Transverse colon (tissue), 4 donors: ENCODE data around the gene GNAQ. TPM values are rescaled to one million over a fixed set of nuclear protein-coding genes. Genes with fewer than 3 reads are reported as not detected.
A peak's percentile ranks its signal among the peaks of the same experiment; 100 is the strongest.

ENCODE experiments used
- DNase-seq: peaks from one replicate; pipeline ENCODE4 v3.0.0-alpha.2; 2019
- H3K27ac ChIP-seq, 4 donors: fragments of 200-600 bp; sonication (generic); 2 replicates each; pipeline ENCODE4 v1.5.1; 2016 to 2018; ENCODE audit warnings: inconsistent platforms in 4 of 4
- H3K27me3 ChIP-seq: fragments of 200-600 bp; sonication (generic); 2 replicates; pipeline ENCODE4 v1.5.1; 2017; ENCODE audit warnings: inconsistent platforms
- H3K36me3 ChIP-seq, 4 donors: fragments of 200-600 bp; sonication (generic); 2 replicates each; pipeline ENCODE4 v1.5.1; 2017 to 2019; ENCODE audit warnings: inconsistent platforms in 4 of 4
- H3K4me1 ChIP-seq, 4 donors: fragments of 200-600 bp; sonication (generic); 2 replicates each; pipeline ENCODE4 v1.5.1; 2017 to 2020; ENCODE audit warnings: inconsistent platforms in 4 of 4
- H3K4me3 ChIP-seq, 4 donors: fragments of 200-600 bp; sonication (generic); 1 replicate in 1 of 4; 2 replicates in 3 of 4; pipeline versions ENCODE4 v1.5.1 to v1.6.1; 2017 to 2019; ENCODE audit warnings: inconsistent platforms in 4 of 4
- H3K9me3 ChIP-seq, 2 donors: fragments of 200-600 bp; sonication (generic); 2 replicates each; pipeline ENCODE4 v1.5.1; 2017 to 2019; ENCODE audit warnings: inconsistent platforms in 2 of 2
- EP300 ChIP-seq: sonication (generic); formaldehyde crosslinking; IDR thresholded peaks from one replicate; pipeline ENCODE4 v1.6.1; 2017; ENCODE audit warnings: antibody characterized with exemption, low read depth
- POLR2A ChIP-seq: fragments of 450-650 bp; IDR thresholded peaks from one replicate; pipeline ENCODE4 v1.6.1; 2016; ENCODE audit warnings: antibody characterized with exemption, mild to moderate bottlenecking, moderate library complexity
- POLR2AphosphoS5 ChIP-seq, 3 donors: sonication (generic); formaldehyde crosslinking; IDR thresholded peaks; one replicate each; pipeline ENCODE4 v1.6.1; 2016; ENCODE audit warnings: antibody characterized with exemption in 3 of 3
- WGBS, 2 donors: methylation state at CpG; one replicate each; pipeline ENCODE4 v1.1.5; 2018; ENCODE audit warnings: low coverage in 1 of 2; 5-methylcytosine and 5-hydroxymethylcytosine counted together
- in situ Hi-C, 4 donors: fragments of 200-750 bp; cut with MboI; loops; one replicate each; pipeline versions ENCODE4 v1.15.0 to v1.15.1; 2017; ENCODE audit warnings: low sequenced_read_pairs in 3 of 4, low pct_ligation_motif_present in 1 of 4, low pct_unique_long_range_greater_than_20kb in 1 of 4
- intact Hi-C: fragments of 100-400 bp; cut with DNase I; formaldehyde crosslinking; loops from one replicate; pipeline ENCODE4 v1.15.1; 2023; ENCODE audit warnings: low total_unique reads
- total RNA-seq, 4 donors: library from RNA; depleted of rRNA; stranded (reverse); fragments of >200 nt; gene quantifications; one replicate each; pipeline ENCODE4 v1.1.0, GENCODE V29; 2016
- TF ChIP-seq, protein P1 (sequence below), 5 experiments: fragments of 200-600 bp in 3 of 5; fragments of 450-650 bp in 2 of 5; sonication (generic) in 3 of 5; IDR thresholded peaks; 1 replicate in 2 of 5; 2 replicates in 3 of 5; pipeline ENCODE4 v1.5.1; 2016 to 2017; ENCODE audit warnings: antibody characterized with exemption in 5 of 5, inconsistent platforms in 3 of 5, mild to moderate bottlenecking in 2 of 5, moderate library complexity in 1 of 5

GNAQ gene
- total RNA-seq, 4 donors from 2014 or later: 36.3 to 54.9 (median 47.1) TPM

DNA sequence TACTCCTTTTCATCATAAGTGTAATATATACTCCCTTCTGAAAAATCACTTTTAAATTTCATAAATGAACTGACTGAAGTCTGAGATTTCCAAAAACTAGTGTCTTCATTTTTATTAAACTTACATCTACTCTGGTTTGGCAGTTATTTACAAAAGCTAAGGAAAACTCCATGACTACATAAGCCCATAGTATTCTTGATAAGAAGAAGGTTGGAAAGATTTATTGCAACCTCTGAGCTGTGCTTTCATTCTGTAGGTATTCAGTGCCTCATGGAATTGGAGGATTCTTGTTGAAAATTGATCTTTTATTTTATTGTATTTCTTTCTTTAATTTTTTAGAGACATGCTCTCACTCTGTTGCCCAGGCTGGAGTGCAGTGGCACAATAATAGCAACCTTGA is 41.7 kb downstream of the GNAQ start:
- in situ Hi-C loops: no loop called here
- TF ChIP-seq, protein P1, sequence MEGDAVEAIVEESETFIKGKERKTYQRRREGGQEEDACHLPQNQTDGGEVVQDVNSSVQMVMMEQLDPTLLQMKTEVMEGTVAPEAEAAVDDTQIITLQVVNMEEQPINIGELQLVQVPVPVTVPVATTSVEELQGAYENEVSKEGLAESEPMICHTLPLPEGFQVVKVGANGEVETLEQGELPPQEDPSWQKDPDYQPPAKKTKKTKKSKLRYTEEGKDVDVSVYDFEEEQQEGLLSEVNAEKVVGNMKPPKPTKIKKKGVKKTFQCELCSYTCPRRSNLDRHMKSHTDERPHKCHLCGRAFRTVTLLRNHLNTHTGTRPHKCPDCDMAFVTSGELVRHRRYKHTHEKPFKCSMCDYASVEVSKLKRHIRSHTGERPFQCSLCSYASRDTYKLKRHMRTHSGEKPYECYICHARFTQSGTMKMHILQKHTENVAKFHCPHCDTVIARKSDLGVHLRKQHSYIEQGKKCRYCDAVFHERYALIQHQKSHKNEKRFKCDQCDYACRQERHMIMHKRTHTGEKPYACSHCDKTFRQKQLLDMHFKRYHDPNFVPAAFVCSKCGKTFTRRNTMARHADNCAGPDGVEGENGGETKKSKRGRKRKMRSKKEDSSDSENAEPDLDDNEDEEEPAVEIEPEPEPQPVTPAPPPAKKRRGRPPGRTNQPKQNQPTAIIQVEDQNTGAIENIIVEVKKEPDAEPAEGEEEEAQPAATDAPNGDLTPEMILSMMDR (IDR thresholded peaks at IDR 0.05): no peak
- TF ChIP-seq EP300 (no peak), POLR2A (no peak), POLR2AphosphoS5 (IDR thresholded peaks at IDR 0.05) (no peak)

DNA sequence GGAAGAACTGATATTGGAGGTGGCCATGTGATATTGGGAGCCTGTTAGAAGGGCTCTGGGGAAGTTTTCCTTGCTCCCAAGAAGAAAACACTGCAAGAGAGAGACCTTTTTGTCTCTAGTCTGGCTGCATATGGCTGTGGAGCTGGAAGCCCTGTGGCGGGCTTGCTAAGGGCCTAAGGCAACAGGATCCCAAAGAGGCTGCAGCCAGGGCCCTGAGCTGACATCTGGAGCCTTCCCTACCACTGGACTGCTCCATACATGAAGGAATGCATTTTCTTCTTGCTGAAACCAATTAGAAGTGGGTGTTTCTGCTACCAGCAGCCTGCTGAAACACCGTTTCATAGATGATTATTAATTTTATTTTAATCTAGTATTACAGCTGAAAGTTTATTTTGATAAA is 42.2 kb downstream of the GNAQ start:
- Histone ChIP-seq H3K4me3 (no peak overlapping the region), H3K27ac (no peak overlapping the region), H3K27me3 (no peaks in the 10 kb centered on the region), H3K36me3 (no peaks in the 10 kb centered on the region), H3K9me3 (no peaks in the 10 kb centered on the region), H3K4me1 (peaks cover 0 to 61% (median 40%) of the 10 kb centered on the region in 4 donors)
- TF ChIP-seq, protein P1 (IDR thresholded peaks at IDR 0.05): no peak
- no peak for TF ChIP-seq POLR2A
- WGBS, 2 donors: 86 to 87% methylated on average over 1 to 2 of the region's 2 CpGs
- DNase-seq: no peak
- in situ Hi-C loops: no loop called here
- intact Hi-C loops: no loop called here

More for the DNA sequence above, 41.7 kb downstream of the GNAQ start:
- Histone ChIP-seq H3K27ac (no peak overlapping the region), H3K36me3 (no peaks in the 10 kb centered on the region), H3K9me3 (no peaks in the 10 kb centered on the region), H3K27me3 (no peaks in the 10 kb centered on the region), H3K4me3 (no peak overlapping the region), H3K4me1 (peaks cover 0 to 57% (median 39%) of the 10 kb centered on the region in 4 donors)
- intact Hi-C loops: no loop called here
- no peak for DNase-seq

DNA sequence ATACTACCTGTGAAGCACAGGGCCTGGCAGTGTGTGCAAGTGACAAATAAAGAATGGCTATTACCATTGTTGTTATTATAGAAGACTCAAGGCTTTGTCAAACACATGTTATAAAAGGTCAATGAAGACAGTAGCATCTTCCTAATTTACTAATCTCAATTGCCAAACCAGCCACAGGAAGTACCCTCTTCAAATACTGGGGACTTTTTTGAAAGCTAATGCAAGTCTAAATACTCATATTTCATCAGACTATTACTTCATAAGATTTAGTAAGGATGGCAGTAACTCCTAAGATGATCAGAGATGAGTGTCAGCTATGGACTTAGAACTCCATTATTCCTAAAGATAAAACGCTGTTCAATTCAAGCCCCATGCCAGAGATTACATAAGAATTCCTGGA is 43.0 kb downstream of the GNAQ start:
- no peak overlapping the region for H3K4me3 ChIP-seq
- 64 to 78% methylated on average over 1 of the region's 1 CpG for WGBS, 2 donors
- no peak for DNase-seq
- TF ChIP-seq EP300: no peak
- no peak for TF ChIP-seq POLR2AphosphoS5 (IDR thresholded peaks at IDR 0.05)
- no peak for TF ChIP-seq POLR2A
- no peaks in the 10 kb centered on the region for H3K36me3 ChIP-seq
- in situ Hi-C loops: no loop called here
- intact Hi-C loops: no loop called here
- peaks cover 0 to 66% (median 40%) of the 10 kb centered on the region in 4 donors for H3K4me1 ChIP-seq
- H3K27ac ChIP-seq: peak overlapping the region in 3 of 4 donors; percentile 40 to 75 (median 44)
- no peaks in the 10 kb centered on the region for H3K9me3 ChIP-seq
- H3K27me3 ChIP-seq: no peaks in the 10 kb centered on the region

DNA sequence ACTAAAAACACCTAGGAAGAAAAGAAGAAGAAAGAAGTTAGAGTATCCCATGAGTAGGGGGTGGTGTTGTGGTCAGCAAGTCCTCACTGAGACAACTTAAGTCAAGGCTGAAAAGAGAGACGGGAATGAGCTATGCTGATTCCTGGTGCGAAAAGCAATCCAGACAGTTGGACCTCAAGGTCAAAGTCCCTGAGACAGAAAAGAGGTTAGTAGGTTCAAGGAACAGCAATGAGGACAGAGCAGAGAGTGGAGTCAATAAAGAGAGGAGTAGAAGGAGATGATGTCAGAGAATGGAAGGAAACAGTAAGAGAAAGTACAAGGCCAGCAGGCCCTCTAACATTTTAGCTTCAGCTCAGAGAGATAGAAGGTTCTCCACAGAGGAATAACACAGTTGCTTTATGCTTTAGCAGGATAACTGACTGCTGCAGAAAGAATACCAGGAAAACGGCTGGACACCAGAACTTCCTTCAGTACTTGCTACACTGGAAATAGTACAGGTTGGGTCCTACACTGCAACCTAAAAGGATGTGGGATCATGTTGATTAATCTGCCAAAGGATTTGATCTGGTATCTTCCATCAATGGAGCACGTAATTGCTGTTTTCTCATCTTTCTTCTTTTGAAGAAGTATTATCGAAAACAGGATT is 43.6 kb downstream of the GNAQ start:
- H3K27me3 ChIP-seq: no peaks in the 10 kb centered on the region
- WGBS, 2 donors: 62 to 90% methylated on average over 5 of the region's 5 CpGs
- peak overlapping the region; percentile 8 to 75 (median 42) for H3K27ac ChIP-seq
- no peak for DNase-seq
- H3K4me1 ChIP-seq: peaks cover 0 to 72% (median 40%) of the 10 kb centered on the region in 4 donors
- no peak overlapping the region for H3K4me3 ChIP-seq
- TF ChIP-seq POLR2AphosphoS5 (IDR thresholded peaks at IDR 0.05): peak in 1 of 3 donors; percentile 44
- peak; percentile 14 for TF ChIP-seq POLR2A
- TF ChIP-seq EP300: no peak
- TF ChIP-seq, protein P1 (IDR thresholded peaks at IDR 0.05): no peak
- in situ Hi-C loops: no loop called here
- intact Hi-C loops: no loop called here
- H3K9me3 ChIP-seq: no peaks in the 10 kb centered on the region
- H3K36me3 ChIP-seq: no peaks in the 10 kb centered on the region
